Right cardiac atrium (tissue), 5 donors: ENCODE measurements around the gene KDM2B. TPM values are rescaled to one million over a fixed set of nuclear protein-coding genes. Genes with fewer than 3 reads are reported as not detected.

Experiments used
- ATAC-seq, 2 donors: fragments of 200-7000 bp; cut with Tn5 transposase; one replicate each; pipeline versions ENCODE4 v1.8.0 to v1.9.1; 2020; ENCODE audit warnings: moderate library complexity in 2 of 2, mild to moderate bottlenecking in 1 of 2
- DNase-seq, 3 donors: peaks; one replicate each; pipeline ENCODE4 v3.0.0-alpha.2; 2020
- H3K27ac ChIP-seq: one replicate; pipeline ENCODE4 v1.5.1; 2013; ENCODE audit warnings: mild to moderate bottlenecking, low read length, control low read depth, moderate library complexity
- H3K27me3 ChIP-seq: one replicate; pipeline ENCODE4 v1.6.1; 2013; ENCODE audit not compliant: control insufficient read depth, insufficient read depth
- H3K4me1 ChIP-seq: one replicate; pipeline ENCODE4 v1.6.1; 2013; ENCODE audit warnings: low read length; ENCODE audit not compliant: control insufficient read depth, insufficient read depth
- H3K4me3 ChIP-seq: one replicate; pipeline ENCODE4 v1.5.1; 2013; ENCODE audit warnings: low read length, control low read depth
- H3K9me3 ChIP-seq: one replicate; pipeline ENCODE4 v1.6.1; 2013; ENCODE audit warnings: low read length; ENCODE audit not compliant: control insufficient read depth
- WGBS: extraction: QIAGEN DNeasy Blood & Tissue Kit; methylation state at CpG from one replicate; pipeline ENCODE4 v1.1.7; 2013; 5-methylcytosine and 5-hydroxymethylcytosine counted together
- intact Hi-C, 4 donors: fragments of 100-400 bp; cut with DNase I; formaldehyde crosslinking; loops; one replicate each; pipeline versions ENCODE4 v1.11.0 to v1.14.0; 2022 to 2023
- long read RNA-seq, 4 donors: library from polyadenylated mRNA; unstranded; transcript quantifications; one replicate each; pipeline ENCODE4 v2.0.0, GENCODE V29; 2020 to 2021
- polyA plus RNA-seq: library from polyadenylated mRNA; stranded (reverse); fragments of 200-250 nt; gene quantifications from one replicate; pipeline ENCODE4 v1.2.3, GENCODE V29; 2013
- total RNA-seq, 4 donors: library from RNA; stranded (reverse); fragmentation: NEBNext Ultra II Directional; extraction: Animal tissue kit (Norgen Biotek cat#: 25700); gene quantifications; one replicate each; pipeline ENCODE4 v1.2.1, GENCODE V29; 2021
- donor health status: healthy with polysubstance abuse.
- donor health status: DM: no; HTN: yes; CAD: no.
- donor health status: DM: no; HTN: no; CAD: no.
- donor health status: DM: no; HTN: yes; CAD: no; lungs with severe emphysema.
- donor health status: DM: yes; HTN: yes; CAD: no.

KDM2B gene
- 10 to 100 TPM; 11.8 to 16.0 (median 13.1) TPM for total RNA-seq
- polyA plus RNA-seq, result 6.1 TPM
- long read RNA-seq, donor 1, partial matches to known transcripts, result 0 of 6 reads
- long read RNA-seq, donor 1, other reads (novel, unspliced or antisense), result 6 of 6 reads
- long read RNA-seq, donor 2, partial matches to known transcripts, result 3 of 7 reads
- long read RNA-seq, donor 2, other reads (novel, unspliced or antisense), result 3 of 7 reads
- long read RNA-seq, donor 3, partial matches to known transcripts, result 4 of 12 reads
- long read RNA-seq, donor 3, other reads (novel, unspliced or antisense), result 8 of 12 reads
- long read RNA-seq, donor 4, partial matches to known transcripts, result 1 of 3 reads
- long read RNA-seq, donor 4, other reads (novel, unspliced or antisense), result 2 of 3 reads

GRCh38 chr12:121580959-121581685, at the start of gene KDM2B:
TSS of gene KDM2B (minus strand) at chr12:121581023. CDS start at chr12:121580911, 112 bp downstream.
- peak within 1 kb of the TSS; percentile 98 for H3K4me3 ChIP-seq
- no peaks in the 10 kb centered on the region for H3K9me3 ChIP-seq
- WGBS, result 14% methylated on average over 23 of the region's 23 CpGs
- peaks cover 9% of the 10 kb centered on the region for H3K4me1 ChIP-seq
- H3K27ac ChIP-seq, result peak within 1 kb of the TSS; percentile 60
- H3K27me3 ChIP-seq, result no peaks in the 10 kb centered on the region
- intact Hi-C loops, result loop anchor here in 1 of 4 donors (5.0 kb wide), 1 partner anchor 46 kb away; the partner anchor contains the start of gene ORAI1
- peak in 1 of 3 donors; percentile 49 for DNase-seq
- ATAC-seq, result peak; percentile 34 to 56

GRCh38 chr12:121628536-121628935, 47.7 kb upstream of the KDM2B start:
- Histone ChIP-seq H3K4me1 (peaks cover 7% of the 10 kb centered on the region), H3K9me3 (no peaks in the 10 kb centered on the region), H3K4me3 (no peak overlapping the region), H3K27me3 (no peaks in the 10 kb centered on the region), H3K27ac (no peak overlapping the region)
- 85% methylated on average over 5 of the region's 5 CpGs for WGBS
- DNase-seq, result no peak
- intact Hi-C loops, result loop anchor here in 3 of 4 donors (5.0 to 10.0 kb wide), 4 partner anchors 39 to 124 kb away; partner anchors contain the start of genes KDM2B (in 1 of the 3) and MORN3 (in 1 of the 3)
- no peak for ATAC-seq

GRCh38 chr12:121628037-121628436, 47.2 kb upstream of the KDM2B start:
- intact Hi-C loops, result loop anchor here in 3 of 4 donors (5.0 to 10.0 kb wide), 4 partner anchors 39 to 123 kb away; partner anchors contain the start of genes KDM2B (in 1 of the 3) and MORN3 (in 1 of the 3)
- ATAC-seq (peak in 1 of 2 donors; percentile 14), DNase-seq (peak in 1 of 3 donors; percentile 37)
- H3K9me3 ChIP-seq, result no peaks in the 10 kb centered on the region
- H3K4me3 ChIP-seq, result no peak overlapping the region
- H3K4me1 ChIP-seq, result peaks cover 7% of the 10 kb centered on the region
- H3K27me3 ChIP-seq, result no peaks in the 10 kb centered on the region
- no peak overlapping the region for H3K27ac ChIP-seq
- WGBS, result 65% methylated on average over 8 of the region's 8 CpGs

GRCh38 chr12:121626853-121627640, 46.2 kb upstream of the KDM2B start:
- no peaks in the 10 kb centered on the region for H3K9me3 ChIP-seq
- ATAC-seq (peak; percentile 62 to 68), DNase-seq (peak; percentile 56 to 84 (median 82))
- WGBS, result under 1% methylated on average over 53 of the region's 53 CpGs
- no peaks in the 10 kb centered on the region for H3K27me3 ChIP-seq
- H3K4me3 ChIP-seq, result peak overlapping the region; percentile 73
- intact Hi-C loops, result loop anchor here in 3 of 4 donors (5.0 to 10.0 kb wide), 4 partner anchors 40 to 122 kb away; partner anchors contain the start of genes KDM2B (in 1 of the 3) and MORN3 (in 1 of the 3)
- peaks cover 4% of the 10 kb centered on the region for H3K4me1 ChIP-seq
- H3K27ac ChIP-seq, result peak overlapping the region; percentile 83

- Histone ChIP-seq H3K4me1 (peaks cover 4% of the 10 kb centered on the region), H3K9me3 (no peaks in the 10 kb centered on the region), H3K27ac (peak within 1 kb of the TSS; percentile 87), H3K4me3 (peak within 1 kb of the TSS; percentile 73), H3K27me3 (no peaks in the 10 kb centered on the region)
- ATAC-seq (peak; percentile 94 to 96), DNase-seq (peak; percentile 98 to 99 (median 99))
- under 1% methylated on average over 92 of the region's 92 CpGs for WGBS
- intact Hi-C loops, result loop anchor here in 3 of 4 donors (5.0 to 10.0 kb wide), 4 partner anchors 41 to 121 kb away; partner anchors contain the start of genes KDM2B (in 1 of the 3) and MORN3 (in 1 of the 3)
These were observed 45.4 kb upstream of the KDM2B start, which contains the start of gene ORAI1 for GRCh38 chr12:121626087-121626852. TSS of gene ORAI1 (plus strand) at chr12:121626530.

- DNase-seq (peak in 1 of 3 donors; percentile 13), ATAC-seq (peak in 1 of 2 donors; percentile 40)
- Histone ChIP-seq H3K4me3 (no peak overlapping the region), H3K9me3 (no peaks in the 10 kb centered on the region), H3K27ac (no peak overlapping the region), H3K27me3 (no peaks in the 10 kb centered on the region), H3K4me1 (no peaks in the 10 kb centered on the region)
- 75% methylated on average over 8 of the region's 8 CpGs for WGBS
- intact Hi-C loops, result loop anchor here in 3 of 4 donors (5.0 to 10.0 kb wide), 3 partner anchors 66 to 116 kb away; no protein-coding TSS in a partner anchor
These were observed 39.6 kb upstream of the KDM2B start for GRCh38 chr12:121620333-121620891.

- no peak overlapping the region for H3K4me3 ChIP-seq
These were observed 37.9 kb upstream of the KDM2B start for GRCh38 chr12:121618659-121619233.

GRCh38 chr12:121614872-121615467, 34.1 kb upstream of the KDM2B start:
- Histone ChIP-seq H3K27me3 (no peaks in the 10 kb centered on the region), H3K9me3 (no peaks in the 10 kb centered on the region), H3K4me1 (no peaks in the 10 kb centered on the region), H3K4me3 (no peak overlapping the region), H3K27ac (no peak overlapping the region)
- ATAC-seq (no peak), DNase-seq (peak in 1 of 3 donors; percentile 8)
- 76% methylated on average over 9 of the region's 9 CpGs for WGBS
- intact Hi-C loops, result no loop called here

More at GRCh38 chr12:121618659-121619233, 37.9 kb upstream of the KDM2B start:
- DNase-seq (no peak), ATAC-seq (no peak)
- intact Hi-C loops, result no loop called here
- no peaks in the 10 kb centered on the region for H3K9me3 ChIP-seq
- H3K27ac ChIP-seq, result no peak overlapping the region
- no peaks in the 10 kb centered on the region for H3K4me1 ChIP-seq
- 88% methylated on average over 5 of the region's 5 CpGs for WGBS
- no peaks in the 10 kb centered on the region for H3K27me3 ChIP-seq

- intact Hi-C loops, result no loop called here
- no peaks in the 10 kb centered on the region for H3K4me1 ChIP-seq
- DNase-seq (peak in 1 of 3 donors; percentile 22), ATAC-seq (no peak)
- H3K4me3 ChIP-seq, result no peak overlapping the region
- no peaks in the 10 kb centered on the region for H3K27me3 ChIP-seq
- H3K27ac ChIP-seq, result no peak overlapping the region
- WGBS, result 92% methylated on average over 7 of the region's 7 CpGs
- H3K9me3 ChIP-seq, result no peaks in the 10 kb centered on the region
These were observed 32.6 kb upstream of the KDM2B start for GRCh38 chr12:121613462-121613861.
